Panc1 (cell line): ENCODE data around the gene PDE9A. TPM values are rescaled to one million over a fixed set of nuclear protein-coding genes. Genes with fewer than 3 reads are reported as not detected.

ENCODE experiments used
- ATAC-seq: fragments of 200-7000 bp; cut with Tn5 transposase; 2 replicates; pipeline ENCODE4 v1.9.1; 2020; ENCODE audit warnings: mild to moderate bottlenecking, moderate library complexity
- BruUV-seq: library from RNA; stranded (reverse); fragments of 400-500 nt; replicated peaks from 2 replicates; lab custom pipeline; 2021; lab: Mats Ljungman, UMichigan
- CTCF ChIA-PET: fragments of 300-600 bp; sonication (Branson Sonifier 250); formaldehyde crosslinking; loops from one replicate; lab custom pipeline; 2022; ENCODE audit warnings: antibody characterized with exemption; lab: Charles Lee
- POLR2A ChIA-PET: fragments of 300-600 bp; sonication (Branson Sonifier 250); formaldehyde crosslinking; loops from one replicate; lab custom pipeline; 2022; ENCODE audit warnings: antibody characterized with exemption; lab: Charles Lee
- DNase-seq: peaks from one replicate; pipeline ENCODE4 v3.0.0-alpha.2; 2010; ENCODE audit warnings: low read depth, low spot score
- H3K27ac ChIP-seq: 2 replicates; pipeline ENCODE4 v1.5.1; 2011; ENCODE audit warnings: mild to moderate bottlenecking, low read length, inconsistent platforms
- H3K27me3 ChIP-seq: fragments of 200-500 bp; sonication (Bioruptor generic); 2 replicates; pipeline ENCODE4 v1.6.0; 2014; ENCODE audit warnings: low read length, inconsistent platforms; ENCODE audit not compliant: control insufficient read depth, insufficient read depth
- H3K36me3 ChIP-seq: fragments of 200-500 bp; sonication (Bioruptor generic); 2 replicates; pipeline ENCODE4 v1.5.1; 2014; ENCODE audit warnings: inconsistent platforms, mild to moderate bottlenecking, low read length, moderate library complexity; ENCODE audit not compliant: control insufficient read depth, insufficient read depth
- H3K4me1 ChIP-seq: 2 replicates; pipeline ENCODE4 v1.5.1; 2011; ENCODE audit warnings: inconsistent platforms, mild to moderate bottlenecking, low read length, moderate library complexity; ENCODE audit not compliant: control insufficient read depth, insufficient read depth
- H3K4me3 ChIP-seq, 2 experiments: 2 replicates each; pipeline ENCODE4 v1.5.1; 2011 to 2012; ENCODE audit warnings: low read depth in 2 of 2, low read length in 2 of 2, mild to moderate bottlenecking in 2 of 2, inconsistent platforms in 1 of 2, moderate library complexity in 1 of 2
- H3K9me3 ChIP-seq: fragments of 200-500 bp; sonication (Bioruptor generic); 2 replicates; pipeline ENCODE4 v1.5.1; 2014; ENCODE audit warnings: low read depth, mild to moderate bottlenecking, inconsistent platforms, low read length, moderate library complexity; ENCODE audit not compliant: control insufficient read depth, insufficient read depth
- CTCF ChIP-seq: fragments of 450-650 bp; IDR thresholded peaks from 2 replicates; pipeline ENCODE4 v1.5.1; 2017; ENCODE audit warnings: mild to moderate bottlenecking
- POLR2AphosphoS5 ChIP-seq: IDR thresholded peaks from 2 replicates; pipeline ENCODE4 v1.6.1; 2012; ENCODE audit warnings: mild to moderate bottlenecking, low read depth, low read length, moderate library complexity
- REST ChIP-seq, 2 experiments: IDR thresholded peaks; 2 replicates each; pipeline ENCODE4 v1.6.1; 2011 to 2012; ENCODE audit warnings: low read depth in 2 of 2, control low read depth in 1 of 2, low read length in 1 of 2, mild to moderate bottlenecking in 1 of 2, moderate library complexity in 1 of 2; ENCODE audit not compliant: insufficient read depth in 1 of 2
- SIN3A ChIP-seq: IDR thresholded peaks from 2 replicates; pipeline ENCODE4 v1.6.1; 2012; ENCODE audit warnings: low read depth, mild to moderate bottlenecking, low read length, moderate library complexity, borderline replicate concordance; ENCODE audit not compliant: insufficient read depth
- TCF7L2 ChIP-seq: IDR thresholded peaks from 2 replicates; pipeline ENCODE4 v1.6.1; 2011; ENCODE audit warnings: mild to moderate bottlenecking, low read depth, low read length, inconsistent platforms
- in situ Hi-C: cut with HindIII; loops from 2 replicates; pipeline ENCODE4 v1.10.0; 2016; ENCODE audit warnings: low sequenced_read_pairs, low pct_unique_long_range_greater_than_20kb
- intact Hi-C: fragments of 100-400 bp; cut with micrococcal nuclease; formaldehyde crosslinking; loops from one replicate; pipeline ENCODE4 v1.10.0; 2022; ENCODE audit not compliant: unreplicated experiment
- total RNA-seq: library from RNA; stranded (reverse); gene quantifications from one replicate; pipeline ENCODE4 v1.2.1, GENCODE V29; 2021; ENCODE audit not compliant: unreplicated experiment

Gene PDE9A
- total RNA-seq, 1 experiment from 2014 or later, result 0.72 TPM

- Histone ChIP-seq H3K27ac (no peak overlapping the region), H3K27me3 (no peaks in the 10 kb centered on the region), H3K4me1 (no peaks in the 10 kb centered on the region), H3K4me3 (no peak overlapping the region), H3K9me3 (no peaks in the 10 kb centered on the region), H3K36me3 (no peaks in the 10 kb centered on the region)
- BruUV-seq, result no TSS peak
- in situ Hi-C loops (no loop called here), intact Hi-C loops (no loop called here)
- TF ChIP-seq TCF7L2, result no peak
- TF ChIP-seq POLR2AphosphoS5, result no peak
- no peak for TF ChIP-seq SIN3A
- ChIA-PET POLR2A (no interaction called here), CTCF (no interaction called here)
- DNase-seq (no peak), ATAC-seq (no peak)
Measured at GRCh38 chr21:42771503-42771805, 118.0 kb downstream of the PDE9A start.

- ATAC-seq (no peak), DNase-seq (no peak)
- ChIA-PET POLR2A (no interaction called here), CTCF (no interaction called here)
- Histone ChIP-seq H3K27ac (no peak overlapping the region), H3K36me3 (no peaks in the 10 kb centered on the region), H3K4me3 (no peak overlapping the region), H3K27me3 (no peaks in the 10 kb centered on the region), H3K9me3 (no peaks in the 10 kb centered on the region), H3K4me1 (no peaks in the 10 kb centered on the region)
- intact Hi-C loops, result no loop called here
- no TSS peak for BruUV-seq
- in situ Hi-C loops, result no loop called here
- no peak for TF ChIP-seq REST (IDR thresholded peaks at IDR 0.05; ENCODE audit: insufficient read depth in 1 of 2, low read depth in 2 of 2, low read length in 1 of 2)
- no peak for TF ChIP-seq TCF7L2
Measured at GRCh38 chr21:42775123-42775522, 121.7 kb downstream of the PDE9A start.

GRCh38 chr21:42775891-42776290 lies 122.5 kb downstream of the PDE9A start:
- H3K36me3 ChIP-seq, result no peaks in the 10 kb centered on the region
- TF ChIP-seq SIN3A, result no peak
- TF ChIP-seq POLR2AphosphoS5, result no peak
- TF ChIP-seq REST (IDR thresholded peaks at IDR 0.05; ENCODE audit: insufficient read depth in 1 of 2, low read depth in 2 of 2, low read length in 1 of 2), result no peak
- TF ChIP-seq CTCF, result no peak
- TF ChIP-seq TCF7L2, result no peak
- intact Hi-C loops (no loop called here), in situ Hi-C loops (no loop called here)
- ChIA-PET CTCF (no interaction called here), POLR2A (no interaction called here)
- no TSS peak for BruUV-seq
- DNase-seq, result no peak
- peaks cover 3% of the 10 kb centered on the region; the same call in 1 of the 2 replicates for H3K27me3 ChIP-seq
- no peak overlapping the region for H3K27ac ChIP-seq
- ATAC-seq, result no peak
- no peaks in the 10 kb centered on the region for H3K4me1 ChIP-seq
- H3K4me3 ChIP-seq, result no peak overlapping the region
- H3K9me3 ChIP-seq, result no peaks in the 10 kb centered on the region
